ENCODE results near the gene INHBB.

- TF ChIP-seq CTCF (IDR thresholded peaks at IDR 0.05; ENCODE audit: low read length) (no peak), EZH2 (IDR thresholded peaks at IDR 0.05; ENCODE audit: borderline replicate concordance, low read length) (no peak)
These were observed 51.2 kb downstream of the INHBB start for GRCh38 chr2:120396861-120397811.
